Activated CD8-positive, alpha-beta T cell treated with anti-CD3 and anti-CD28 coated beads for 36 hours (primary cell): ENCODE data around the gene PEX14. TPM values are rescaled to one million over a fixed set of nuclear protein-coding genes. Genes with fewer than 3 reads are reported as not detected.

Source experiments
- ATAC-seq: fragments of 200-7000 bp; cut with Tn5 transposase; one replicate; pipeline ENCODE4 v1.10.0; 2021; ENCODE audit warnings: mild to moderate bottlenecking, moderate library complexity
- CTCF ChIA-PET: fragments of 350-600 bp; sonication (Branson Sonifier 250); formaldehyde crosslinking; loops from one replicate; lab custom pipeline; 2021; ENCODE audit warnings: antibody characterized with exemption; lab: Charles Lee
- POLR2A ChIA-PET: fragments of 350-600 bp; sonication (Branson Sonifier 250); formaldehyde crosslinking; loops from one replicate; lab custom pipeline; 2021; ENCODE audit warnings: antibody characterized with exemption; lab: Charles Lee
- DNase-seq: peaks from one replicate; pipeline ENCODE4 v3.0.0-alpha.2; 2020
- H3K27ac Mint-ChIP-seq: one replicate; pipeline ENCODE4 v1.8.0; 2021; ENCODE audit warnings: mild to moderate bottlenecking, mixed read lengths
- H3K27me3 Mint-ChIP-seq: one replicate; pipeline ENCODE4 v1.8.0; 2021; ENCODE audit warnings: mixed read lengths
- H3K36me3 Mint-ChIP-seq: one replicate; pipeline ENCODE4 v1.8.0; 2021; ENCODE audit warnings: low read depth, mixed read lengths
- H3K4me1 Mint-ChIP-seq: one replicate; pipeline ENCODE4 v1.8.0; 2021; ENCODE audit warnings: low read depth, mixed read lengths
- H3K4me3 Mint-ChIP-seq: one replicate; pipeline ENCODE4 v1.8.0; 2021; ENCODE audit warnings: mild to moderate bottlenecking, moderate library complexity, mixed read lengths
- H3K9me3 Mint-ChIP-seq: one replicate; pipeline ENCODE4 v1.8.0; 2021; ENCODE audit warnings: mixed read lengths
- CTCF ChIP-seq: fragments of 200-600 bp; IDR thresholded peaks from one replicate; pipeline ENCODE4 v1.8.0; 2022; ENCODE audit warnings: antibody characterized with exemption, mild to moderate bottlenecking
- intact Hi-C: fragments of 100-400 bp; cut with micrococcal nuclease; formaldehyde crosslinking; loops from one replicate; pipeline ENCODE4 v1.10.0; 2022
- total RNA-seq, 2 experiments: library from RNA; stranded (reverse); gene quantifications; one replicate each; pipeline ENCODE4 v1.2.3, GENCODE V29; 2021

Gene PEX14
- total RNA-seq, 2 experiments from 2014 or later, result 18.0 to 18.5 TPM

DNA sequence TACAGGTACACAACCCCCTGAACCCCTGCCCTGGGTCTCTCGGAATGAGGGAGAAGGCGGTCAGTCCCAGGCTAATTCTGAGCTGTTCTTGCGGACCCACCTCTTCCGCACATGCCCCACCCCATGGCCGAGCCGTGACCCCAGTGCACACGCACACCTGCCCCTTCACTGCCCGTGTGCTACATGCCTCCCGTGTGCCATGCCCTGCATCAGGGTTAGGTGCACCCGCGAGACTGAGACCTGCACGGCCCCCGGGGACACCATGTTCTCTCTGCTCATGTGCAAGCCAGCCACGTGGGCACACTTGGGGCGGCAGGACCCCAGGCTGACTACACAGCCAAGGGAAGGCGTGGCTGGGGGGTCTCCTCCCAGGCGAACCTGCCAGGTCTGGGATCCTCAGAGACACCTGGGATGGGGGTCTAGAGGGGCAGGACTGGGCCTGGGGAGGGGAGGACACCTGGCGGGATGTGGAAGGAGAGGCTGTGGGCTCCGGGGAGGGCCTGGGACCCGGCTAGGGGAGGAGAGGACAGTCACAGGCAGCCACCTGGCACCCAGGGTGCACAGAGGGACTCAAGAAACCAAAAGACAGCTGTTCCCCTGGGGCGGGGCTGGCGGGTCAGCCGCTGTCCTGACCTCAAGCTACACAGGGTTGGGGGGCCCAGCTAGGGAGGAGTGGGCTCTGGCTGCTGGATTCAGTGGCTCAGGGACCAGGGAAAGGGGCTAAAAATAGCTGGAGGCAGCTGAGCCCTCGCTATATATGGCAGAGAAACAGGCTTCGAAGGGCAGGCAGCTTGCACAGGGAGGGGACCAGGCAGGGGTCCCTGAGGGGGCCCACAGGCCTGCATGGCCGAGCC, 188.3 kb downstream of the PEX14 start:
- no peak for DNase-seq
- Mint-ChIP-seq H3K4me1 (no peaks in the 10 kb centered on the region), H3K27ac (no peak overlapping the region), H3K36me3 (no peaks in the 10 kb centered on the region), H3K9me3 (no peaks in the 10 kb centered on the region), H3K27me3 (no peaks in the 10 kb centered on the region), H3K4me3 (no peak overlapping the region)
- intact Hi-C loops, result no loop called here
- POLR2A ChIA-PET, result no interaction called here
- CTCF ChIA-PET, result no interaction called here
- ATAC-seq, result no peak
- TF ChIP-seq CTCF, result no peak

DNA sequence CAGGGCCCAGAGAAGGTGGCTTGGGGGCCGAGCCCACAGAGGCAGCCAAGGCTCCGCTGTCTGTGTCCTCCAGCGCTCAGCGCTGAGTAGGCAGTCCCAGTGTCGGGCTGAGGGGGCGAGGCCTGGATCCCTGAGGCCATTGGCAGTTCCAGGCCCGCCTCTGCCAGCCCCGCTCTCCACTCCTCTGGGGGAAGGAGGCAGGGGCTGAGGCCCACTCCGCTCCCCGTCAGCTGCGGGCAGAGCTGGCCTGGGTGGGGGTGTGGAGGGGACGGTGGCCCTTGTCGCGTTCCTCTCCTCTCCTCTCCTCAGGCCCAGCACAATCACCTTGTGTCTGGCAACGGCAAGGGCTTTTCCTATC, 188.9 kb downstream of the PEX14 start:
- ATAC-seq (no peak), DNase-seq (no peak)
- ChIA-PET POLR2A (no interaction called here), CTCF (no interaction called here)
- Mint-ChIP-seq H3K36me3 (no peaks in the 10 kb centered on the region), H3K4me1 (no peaks in the 10 kb centered on the region), H3K27me3 (no peaks in the 10 kb centered on the region), H3K27ac (no peak overlapping the region), H3K9me3 (no peaks in the 10 kb centered on the region), H3K4me3 (no peak overlapping the region)
- TF ChIP-seq CTCF, result no peak
- intact Hi-C loops, result no loop called here

DNA sequence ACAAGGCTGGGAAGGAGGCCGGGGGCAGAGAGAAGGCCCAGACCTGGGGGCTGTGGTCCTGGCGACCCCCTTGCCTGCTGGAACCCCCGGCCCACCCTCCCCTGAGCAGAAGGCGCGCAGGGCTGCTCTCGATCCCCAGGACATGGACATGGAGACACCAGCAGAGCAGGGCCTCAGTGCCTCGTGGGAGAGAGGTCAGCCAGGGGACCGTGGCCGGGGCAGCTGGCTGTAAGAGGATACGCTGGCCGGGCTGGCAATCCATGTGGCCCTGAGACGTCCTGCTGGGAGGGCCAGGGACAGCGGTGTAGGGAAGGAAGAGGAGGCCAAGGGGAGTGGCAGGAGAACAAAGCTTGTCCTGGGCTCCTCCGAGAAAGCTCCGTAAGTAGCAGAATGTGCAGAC, 189.5 kb downstream of the PEX14 start:
- intact Hi-C loops, result no loop called here
- CTCF ChIA-PET, result no interaction called here
- no peak overlapping the region for H3K27ac Mint-ChIP-seq
- POLR2A ChIA-PET, result no interaction called here
- no peaks in the 10 kb centered on the region for H3K27me3 Mint-ChIP-seq
- H3K4me3 Mint-ChIP-seq, result no peak overlapping the region
- no peak for DNase-seq
- H3K36me3 Mint-ChIP-seq, result no peaks in the 10 kb centered on the region
- no peaks in the 10 kb centered on the region for H3K9me3 Mint-ChIP-seq
- ATAC-seq, result no peak
- TF ChIP-seq CTCF, result no peak
- H3K4me1 Mint-ChIP-seq, result no peaks in the 10 kb centered on the region

- Mint-ChIP-seq H3K9me3 (no peaks in the 10 kb centered on the region), H3K27me3 (no peaks in the 10 kb centered on the region), H3K4me3 (no peak overlapping the region), H3K36me3 (no peaks in the 10 kb centered on the region), H3K27ac (no peak overlapping the region), H3K4me1 (no peaks in the 10 kb centered on the region)
- DNase-seq (no peak), ATAC-seq (no peak)
- POLR2A ChIA-PET, result no interaction called here
- TF ChIP-seq CTCF, result no peak
- intact Hi-C loops, result no loop called here
- CTCF ChIA-PET, result no interaction called here
Measured at GRCh38 chr1:10665226-10665625, 190.5 kb downstream of the PEX14 start.

GRCh38 chr1:10665930-10666850, 191.4 kb downstream of the PEX14 start:
- H3K4me3 Mint-ChIP-seq, result no peak overlapping the region
- no peak for TF ChIP-seq CTCF
- no peak for ATAC-seq
- ChIA-PET POLR2A (no interaction called here), CTCF (no interaction called here)
- no peaks in the 10 kb centered on the region for H3K36me3 Mint-ChIP-seq
- intact Hi-C loops, result no loop called here
- no peak for DNase-seq
- H3K4me1 Mint-ChIP-seq, result no peaks in the 10 kb centered on the region
- no peaks in the 10 kb centered on the region for H3K27me3 Mint-ChIP-seq
- no peaks in the 10 kb centered on the region for H3K9me3 Mint-ChIP-seq
- H3K27ac Mint-ChIP-seq, result no peak overlapping the region
